Panc1 (cell line): ENCODE measurements around the gene SCARF2. TPM values are rescaled to one million over a fixed set of nuclear protein-coding genes. Genes with fewer than 3 reads are reported as not detected.

Experiments used
- ATAC-seq: fragments of 200-7000 bp; cut with Tn5 transposase; 2 replicates; pipeline ENCODE4 v1.9.1; 2020; ENCODE audit warnings: mild to moderate bottlenecking, moderate library complexity
- BruUV-seq: library from RNA; stranded (reverse); fragments of 400-500 nt; replicated peaks from 2 replicates; lab custom pipeline; 2021; lab: Mats Ljungman, UMichigan
- CTCF ChIA-PET: fragments of 300-600 bp; sonication (Branson Sonifier 250); formaldehyde crosslinking; loops from one replicate; lab custom pipeline; 2022; ENCODE audit warnings: antibody characterized with exemption; lab: Charles Lee
- POLR2A ChIA-PET: fragments of 300-600 bp; sonication (Branson Sonifier 250); formaldehyde crosslinking; loops from one replicate; lab custom pipeline; 2022; ENCODE audit warnings: antibody characterized with exemption; lab: Charles Lee
- DNase-seq: peaks from one replicate; pipeline ENCODE4 v3.0.0-alpha.2; 2010; ENCODE audit warnings: low read depth, low spot score
- H3K27ac ChIP-seq: 2 replicates; pipeline ENCODE4 v1.5.1; 2011; ENCODE audit warnings: mild to moderate bottlenecking, low read length, inconsistent platforms
- H3K27me3 ChIP-seq: fragments of 200-500 bp; sonication (Bioruptor generic); 2 replicates; pipeline ENCODE4 v1.6.0; 2014; ENCODE audit warnings: low read length, inconsistent platforms; ENCODE audit not compliant: control insufficient read depth, insufficient read depth
- H3K36me3 ChIP-seq: fragments of 200-500 bp; sonication (Bioruptor generic); 2 replicates; pipeline ENCODE4 v1.5.1; 2014; ENCODE audit warnings: inconsistent platforms, mild to moderate bottlenecking, low read length, moderate library complexity; ENCODE audit not compliant: control insufficient read depth, insufficient read depth
- H3K4me1 ChIP-seq: 2 replicates; pipeline ENCODE4 v1.5.1; 2011; ENCODE audit warnings: inconsistent platforms, mild to moderate bottlenecking, low read length, moderate library complexity; ENCODE audit not compliant: control insufficient read depth, insufficient read depth
- H3K4me3 ChIP-seq, 2 experiments: 2 replicates each; pipeline ENCODE4 v1.5.1; 2011 to 2012; ENCODE audit warnings: low read depth in 2 of 2, low read length in 2 of 2, mild to moderate bottlenecking in 2 of 2, inconsistent platforms in 1 of 2, moderate library complexity in 1 of 2
- H3K9me3 ChIP-seq: fragments of 200-500 bp; sonication (Bioruptor generic); 2 replicates; pipeline ENCODE4 v1.5.1; 2014; ENCODE audit warnings: low read depth, mild to moderate bottlenecking, inconsistent platforms, low read length, moderate library complexity; ENCODE audit not compliant: control insufficient read depth, insufficient read depth
- POLR2AphosphoS5 ChIP-seq: IDR thresholded peaks from 2 replicates; pipeline ENCODE4 v1.6.1; 2012; ENCODE audit warnings: mild to moderate bottlenecking, low read depth, low read length, moderate library complexity
- SIN3A ChIP-seq: IDR thresholded peaks from 2 replicates; pipeline ENCODE4 v1.6.1; 2012; ENCODE audit warnings: low read depth, mild to moderate bottlenecking, low read length, moderate library complexity, borderline replicate concordance; ENCODE audit not compliant: insufficient read depth
- TCF7L2 ChIP-seq: IDR thresholded peaks from 2 replicates; pipeline ENCODE4 v1.6.1; 2011; ENCODE audit warnings: mild to moderate bottlenecking, low read depth, low read length, inconsistent platforms
- in situ Hi-C: cut with HindIII; loops from 2 replicates; pipeline ENCODE4 v1.10.0; 2016; ENCODE audit warnings: low sequenced_read_pairs, low pct_unique_long_range_greater_than_20kb
- intact Hi-C: fragments of 100-400 bp; cut with micrococcal nuclease; formaldehyde crosslinking; loops from one replicate; pipeline ENCODE4 v1.10.0; 2022; ENCODE audit not compliant: unreplicated experiment
- total RNA-seq: library from RNA; stranded (reverse); gene quantifications from one replicate; pipeline ENCODE4 v1.2.1, GENCODE V29; 2021; ENCODE audit not compliant: unreplicated experiment
- TF ChIP-seq, protein P1 (sequence below), 2 experiments: IDR thresholded peaks; 2 replicates each; pipeline ENCODE4 v1.6.1; 2011 to 2012; ENCODE audit warnings: low read depth in 2 of 2, control low read depth in 1 of 2, low read length in 1 of 2, mild to moderate bottlenecking in 1 of 2, moderate library complexity in 1 of 2; ENCODE audit not compliant: insufficient read depth in 1 of 2
- TF ChIP-seq, protein P2 (sequence below): fragments of 450-650 bp; IDR thresholded peaks from 2 replicates; pipeline ENCODE4 v1.5.1; 2017; ENCODE audit warnings: mild to moderate bottlenecking

Gene SCARF2
- total RNA-seq, 1 experiment from 2014 or later, result 3.2 TPM

DNA sequence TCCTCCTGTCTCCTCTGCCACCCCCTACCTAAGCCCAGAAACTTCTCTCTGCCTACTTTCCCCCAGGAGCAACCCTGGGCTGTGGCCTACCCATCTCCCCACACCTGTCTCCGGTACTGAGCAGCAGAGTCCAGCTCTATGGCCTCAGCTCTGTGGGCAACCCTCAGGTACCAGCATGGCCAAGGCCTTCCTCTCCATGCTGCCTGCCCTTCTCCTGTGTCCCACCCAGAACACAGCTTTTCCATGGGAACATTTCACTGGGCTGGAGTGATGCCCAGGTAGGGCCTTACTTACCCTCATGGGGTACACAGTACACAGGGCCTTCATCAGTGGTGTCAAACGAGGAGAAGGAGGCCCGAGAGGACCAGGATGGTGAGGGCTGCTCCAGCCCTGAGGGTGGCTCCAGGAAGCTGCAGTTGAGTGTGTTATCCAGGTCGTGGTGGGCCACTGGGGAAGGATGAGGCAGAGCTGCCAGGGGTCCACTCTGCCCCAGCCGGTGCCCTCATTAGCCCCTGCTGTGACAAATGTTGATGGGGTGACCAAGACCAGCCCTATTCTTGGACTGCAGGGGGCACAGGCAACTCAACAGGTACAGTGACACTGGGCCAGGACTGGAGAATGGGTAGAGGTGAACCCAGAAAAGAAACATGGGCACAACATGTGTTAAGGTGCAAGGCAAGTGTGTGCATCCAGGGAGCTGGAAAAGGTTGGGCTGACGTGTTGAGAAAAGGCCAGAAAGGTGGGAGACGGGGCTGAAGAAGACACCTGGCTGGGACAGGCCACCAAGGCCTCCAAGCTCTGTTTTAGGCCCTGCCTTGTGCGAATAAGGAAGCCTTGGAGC lies 10.3 kb downstream of the SCARF2 start:
- in situ Hi-C loops, result no loop called here
- H3K27me3 ChIP-seq, result no peaks in the 10 kb centered on the region
- CTCF ChIA-PET, result no interaction called here

DNA sequence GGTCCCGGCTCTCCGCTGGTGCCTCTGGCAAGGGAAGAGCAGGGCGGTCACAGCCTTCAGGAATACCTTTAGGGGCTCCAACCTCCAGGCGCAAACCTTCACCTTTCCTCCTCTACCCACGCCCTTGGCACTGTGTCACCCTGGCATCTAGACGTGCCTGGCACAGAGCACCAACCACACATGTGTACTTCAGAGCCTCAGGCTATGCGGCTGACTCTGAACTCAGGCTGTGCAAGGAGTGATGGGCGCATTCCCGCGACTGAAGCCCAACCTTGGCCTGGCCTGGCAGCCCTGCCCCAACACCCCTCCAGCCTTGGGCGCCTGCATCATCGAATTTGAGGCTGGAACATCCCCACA lies 11.4 kb downstream of the SCARF2 start:
- BruUV-seq, result no TSS peak
- DNase-seq (no peak), ATAC-seq (no peak)
- ChIA-PET POLR2A (no interaction called here), CTCF (no interaction called here)
- in situ Hi-C loops, result no loop called here
- intact Hi-C loops, result no loop called here
- Histone ChIP-seq H3K4me1 (no peaks in the 10 kb centered on the region; the same call in 1 of the 2 replicates), H3K9me3 (no peaks in the 10 kb centered on the region), H3K36me3 (no peaks in the 10 kb centered on the region), H3K4me3 (no peak overlapping the region), H3K27me3 (no peaks in the 10 kb centered on the region), H3K27ac (no peak overlapping the region)
- TF ChIP-seq, protein P1, sequence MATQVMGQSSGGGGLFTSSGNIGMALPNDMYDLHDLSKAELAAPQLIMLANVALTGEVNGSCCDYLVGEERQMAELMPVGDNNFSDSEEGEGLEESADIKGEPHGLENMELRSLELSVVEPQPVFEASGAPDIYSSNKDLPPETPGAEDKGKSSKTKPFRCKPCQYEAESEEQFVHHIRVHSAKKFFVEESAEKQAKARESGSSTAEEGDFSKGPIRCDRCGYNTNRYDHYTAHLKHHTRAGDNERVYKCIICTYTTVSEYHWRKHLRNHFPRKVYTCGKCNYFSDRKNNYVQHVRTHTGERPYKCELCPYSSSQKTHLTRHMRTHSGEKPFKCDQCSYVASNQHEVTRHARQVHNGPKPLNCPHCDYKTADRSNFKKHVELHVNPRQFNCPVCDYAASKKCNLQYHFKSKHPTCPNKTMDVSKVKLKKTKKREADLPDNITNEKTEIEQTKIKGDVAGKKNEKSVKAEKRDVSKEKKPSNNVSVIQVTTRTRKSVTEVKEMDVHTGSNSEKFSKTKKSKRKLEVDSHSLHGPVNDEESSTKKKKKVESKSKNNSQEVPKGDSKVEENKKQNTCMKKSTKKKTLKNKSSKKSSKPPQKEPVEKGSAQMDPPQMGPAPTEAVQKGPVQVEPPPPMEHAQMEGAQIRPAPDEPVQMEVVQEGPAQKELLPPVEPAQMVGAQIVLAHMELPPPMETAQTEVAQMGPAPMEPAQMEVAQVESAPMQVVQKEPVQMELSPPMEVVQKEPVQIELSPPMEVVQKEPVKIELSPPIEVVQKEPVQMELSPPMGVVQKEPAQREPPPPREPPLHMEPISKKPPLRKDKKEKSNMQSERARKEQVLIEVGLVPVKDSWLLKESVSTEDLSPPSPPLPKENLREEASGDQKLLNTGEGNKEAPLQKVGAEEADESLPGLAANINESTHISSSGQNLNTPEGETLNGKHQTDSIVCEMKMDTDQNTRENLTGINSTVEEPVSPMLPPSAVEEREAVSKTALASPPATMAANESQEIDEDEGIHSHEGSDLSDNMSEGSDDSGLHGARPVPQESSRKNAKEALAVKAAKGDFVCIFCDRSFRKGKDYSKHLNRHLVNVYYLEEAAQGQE (IDR thresholded peaks at IDR 0.05; ENCODE audit: insufficient read depth in 1 of 2, low read depth in 2 of 2, low read length in 1 of 2), result no peak
- TF ChIP-seq SIN3A (no peak), TCF7L2 (no peak), POLR2AphosphoS5 (no peak)
- TF ChIP-seq, protein P2, sequence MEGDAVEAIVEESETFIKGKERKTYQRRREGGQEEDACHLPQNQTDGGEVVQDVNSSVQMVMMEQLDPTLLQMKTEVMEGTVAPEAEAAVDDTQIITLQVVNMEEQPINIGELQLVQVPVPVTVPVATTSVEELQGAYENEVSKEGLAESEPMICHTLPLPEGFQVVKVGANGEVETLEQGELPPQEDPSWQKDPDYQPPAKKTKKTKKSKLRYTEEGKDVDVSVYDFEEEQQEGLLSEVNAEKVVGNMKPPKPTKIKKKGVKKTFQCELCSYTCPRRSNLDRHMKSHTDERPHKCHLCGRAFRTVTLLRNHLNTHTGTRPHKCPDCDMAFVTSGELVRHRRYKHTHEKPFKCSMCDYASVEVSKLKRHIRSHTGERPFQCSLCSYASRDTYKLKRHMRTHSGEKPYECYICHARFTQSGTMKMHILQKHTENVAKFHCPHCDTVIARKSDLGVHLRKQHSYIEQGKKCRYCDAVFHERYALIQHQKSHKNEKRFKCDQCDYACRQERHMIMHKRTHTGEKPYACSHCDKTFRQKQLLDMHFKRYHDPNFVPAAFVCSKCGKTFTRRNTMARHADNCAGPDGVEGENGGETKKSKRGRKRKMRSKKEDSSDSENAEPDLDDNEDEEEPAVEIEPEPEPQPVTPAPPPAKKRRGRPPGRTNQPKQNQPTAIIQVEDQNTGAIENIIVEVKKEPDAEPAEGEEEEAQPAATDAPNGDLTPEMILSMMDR, result no peak

More for the DNA sequence above, 10.3 kb downstream of the SCARF2 start:
- POLR2A ChIA-PET, result no interaction called here
- no peak overlapping the region for H3K4me3 ChIP-seq
- H3K9me3 ChIP-seq, result no peaks in the 10 kb centered on the region
- H3K4me1 ChIP-seq, result no peaks in the 10 kb centered on the region; the same call in 1 of the 2 replicates
- DNase-seq (no peak), ATAC-seq (no peak)
- intact Hi-C loops, result no loop called here
- BruUV-seq, result no TSS peak
- TF ChIP-seq, protein P1 (IDR thresholded peaks at IDR 0.05; ENCODE audit: insufficient read depth in 1 of 2, low read depth in 2 of 2, low read length in 1 of 2), result no peak
- TF ChIP-seq TCF7L2 (no peak), POLR2AphosphoS5 (no peak), SIN3A (no peak)
- TF ChIP-seq, protein P2, result no peak
- H3K27ac ChIP-seq, result no peak overlapping the region
- no peaks in the 10 kb centered on the region for H3K36me3 ChIP-seq
